Measurements from ENCODE around the gene TEKT3.

GRCh38 chr17:15281909-15282308 is 59.5 kb downstream of the TEKT3 start:
- TF ChIP-seq POLR2A (IDR thresholded peaks at IDR 0.05): no peak
- TF ChIP-seq CTCF (IDR thresholded peaks at IDR 0.05): no peak
